Mesendoderm (in vitro differentiated cells): ENCODE measurements around the gene VAMP2.

ENCODE experiments used
- DNase-seq: peaks from one replicate; pipeline ENCODE4 v3.0.0; 2013
- H2AK5ac ChIP-seq: 2 replicates; pipeline ENCODE4 v1.6.1; 2013; ENCODE audit warnings: low read length, inconsistent platforms
- H2BK120ac ChIP-seq: 2 replicates; pipeline ENCODE4 v1.6.1; 2013; ENCODE audit warnings: low read depth, mild to moderate bottlenecking, low read length, moderate library complexity, mixed read lengths
- H2BK15ac ChIP-seq: replicated peaks from 2 replicates; pipeline ENCODE4 v1.6.1; 2013; ENCODE audit warnings: low read depth, mild to moderate bottlenecking, moderate library complexity
- H2BK5ac ChIP-seq: 2 replicates; pipeline ENCODE4 v1.6.1; 2013; ENCODE audit warnings: low read length, inconsistent platforms
- H3K18ac ChIP-seq: 2 replicates; pipeline ENCODE4 v1.6.1; 2013; ENCODE audit warnings: mild to moderate bottlenecking, low read length, mixed read lengths
- H3K23ac ChIP-seq: one replicate; pipeline ENCODE4 v1.6.1; 2013; ENCODE audit warnings: low read length
- H3K27ac ChIP-seq: 2 replicates; pipeline ENCODE4 v1.5.1; 2013; ENCODE audit warnings: low read depth, mild to moderate bottlenecking, inconsistent platforms, low read length, moderate library complexity
- H3K27me3 ChIP-seq: 2 replicates; pipeline ENCODE4 v1.6.1; 2013; ENCODE audit warnings: low read length, control low read depth, mild to moderate bottlenecking, inconsistent platforms; ENCODE audit not compliant: insufficient read depth, poor library complexity
- H3K36me3 ChIP-seq: 2 replicates; pipeline ENCODE4 v1.6.1; 2013; ENCODE audit warnings: low read length, inconsistent platforms; ENCODE audit not compliant: control insufficient read depth, insufficient read depth
- H3K4ac ChIP-seq: one replicate; pipeline ENCODE4 v1.6.1; 2013; ENCODE audit warnings: low read depth, mild to moderate bottlenecking, low read length, moderate library complexity
- H3K4me1 ChIP-seq: 2 replicates; pipeline ENCODE4 v1.6.1; 2013; ENCODE audit warnings: low read depth, low read length, inconsistent platforms; ENCODE audit not compliant: control insufficient read depth
- H3K4me2 ChIP-seq: 2 replicates; pipeline ENCODE4 v1.6.1; 2013; ENCODE audit warnings: low read length
- H3K4me3 ChIP-seq: 2 replicates; pipeline ENCODE4 v1.5.1; 2013; ENCODE audit warnings: mild to moderate bottlenecking, low read length
- H3K56ac ChIP-seq: one replicate; pipeline ENCODE4 v1.6.1; 2013; ENCODE audit warnings: low read length
- H3K79me1 ChIP-seq: 2 replicates; pipeline ENCODE4 v1.6.1; 2013; ENCODE audit warnings: low read length, inconsistent platforms
- H3K79me2 ChIP-seq: 2 replicates; pipeline ENCODE4 v1.6.1; 2013; ENCODE audit warnings: mild to moderate bottlenecking, low read length; ENCODE audit not compliant: control insufficient read depth, insufficient read depth
- H3K9ac ChIP-seq: 2 replicates; pipeline ENCODE4 v1.6.1; 2013; ENCODE audit warnings: low read length, inconsistent platforms
- H4K5ac ChIP-seq: one replicate; pipeline ENCODE4 v1.6.1; 2013; ENCODE audit warnings: low read length
- H4K8ac ChIP-seq: one replicate; pipeline ENCODE4 v1.6.1; 2013; ENCODE audit warnings: low read depth, mild to moderate bottlenecking, control low read depth, low read length, moderate library complexity
- WGBS: extraction: QIAGEN DNeasy Blood & Tissue Kit; methylation state at CpG from one replicate; pipeline ENCODE4 v1.1.7; 2013; ENCODE audit warnings: low lambda C conversion rate, missing lambda C conversion rate; ENCODE audit not compliant: insufficient coverage; ENCODE audit errors: extremely low coverage; 5-methylcytosine and 5-hydroxymethylcytosine counted together

VAMP2 gene

GRCh38 chr17:8142887-8143580 is 19.7 kb downstream of the VAMP2 start:
- Histone ChIP-seq H3K4me2 (no peak overlapping the region), H2BK5ac (no peak overlapping the region), H2AK5ac (no peak overlapping the region), H3K79me1 (no peaks in the 10 kb centered on the region), H3K4me3 (no peak overlapping the region), H3K4me1 (no peaks in the 10 kb centered on the region), H3K4ac (no peak overlapping the region), H2BK15ac (no peak overlapping the region), H3K79me2 (no peaks in the 10 kb centered on the region), H4K8ac (no peak overlapping the region), H3K27ac (no peak overlapping the region), H3K18ac (no peak overlapping the region), H3K36me3 (peaks cover 6% of the 10 kb centered on the region), H3K27me3 (no peaks in the 10 kb centered on the region), H2BK120ac (no peak overlapping the region), H4K5ac (no peak overlapping the region), H3K9ac (no peak overlapping the region), H3K56ac (no peak overlapping the region), H3K23ac (no peak overlapping the region)
- WGBS, result no CpG with 5 or more reads among the region's 15 CpGs
- DNase-seq, result no peak

GRCh38 chr17:8142158-8142886 is 20.4 kb downstream of the VAMP2 start:
- peaks cover 3% of the 10 kb centered on the region for H3K4me1 ChIP-seq
- no peak overlapping the region for H3K4me2 ChIP-seq
- no peak overlapping the region for H2BK120ac ChIP-seq
- H3K56ac ChIP-seq, result no peak overlapping the region
- H3K4me3 ChIP-seq, result no peak overlapping the region
- H4K8ac ChIP-seq, result no peak overlapping the region
- H2BK15ac ChIP-seq, result no peak overlapping the region
- peaks cover 6% of the 10 kb centered on the region for H3K36me3 ChIP-seq
- H3K27ac ChIP-seq, result no peak overlapping the region
- H3K79me2 ChIP-seq, result no peaks in the 10 kb centered on the region
- no peak overlapping the region for H3K18ac ChIP-seq
- no peak overlapping the region for H2BK5ac ChIP-seq
- DNase-seq, result no peak
- no peak overlapping the region for H3K23ac ChIP-seq
- H2AK5ac ChIP-seq, result no peak overlapping the region
- peaks cover 2% of the 10 kb centered on the region for H3K27me3 ChIP-seq
- no peak overlapping the region for H3K4ac ChIP-seq
- H4K5ac ChIP-seq, result no peak overlapping the region
- H3K9ac ChIP-seq, result no peak overlapping the region
- H3K79me1 ChIP-seq, result no peaks in the 10 kb centered on the region
- no CpG with 5 or more reads among the region's 23 CpGs for WGBS

- no peaks in the 10 kb centered on the region for H3K79me1 ChIP-seq
Measured at GRCh38 chr17:8141741-8142140, 21.0 kb downstream of the VAMP2 start.

GRCh38 chr17:8141045-8141444 is 21.7 kb downstream of the VAMP2 start:
- H3K4me2 ChIP-seq, result no peak overlapping the region
- WGBS, result no CpG with 5 or more reads among the region's 7 CpGs
- no peak overlapping the region for H4K8ac ChIP-seq
- no peak overlapping the region for H3K23ac ChIP-seq
- no peak overlapping the region for H2BK120ac ChIP-seq
- H3K56ac ChIP-seq, result no peak overlapping the region
- H3K4ac ChIP-seq, result no peak overlapping the region
- H3K9ac ChIP-seq, result no peak overlapping the region
- no peak overlapping the region for H4K5ac ChIP-seq
- DNase-seq, result no peak
- H3K4me3 ChIP-seq, result no peak overlapping the region
- H3K4me1 ChIP-seq, result peaks cover 3% of the 10 kb centered on the region
- no peak overlapping the region for H2BK5ac ChIP-seq
- H3K27ac ChIP-seq, result no peak overlapping the region
- H2AK5ac ChIP-seq, result no peak overlapping the region
- no peaks in the 10 kb centered on the region for H3K79me2 ChIP-seq
- H3K36me3 ChIP-seq, result peaks cover 3% of the 10 kb centered on the region
- H3K27me3 ChIP-seq, result peaks cover 2% of the 10 kb centered on the region
- no peak overlapping the region for H2BK15ac ChIP-seq
- no peak overlapping the region for H3K18ac ChIP-seq
- H3K79me1 ChIP-seq, result no peaks in the 10 kb centered on the region

More at GRCh38 chr17:8141741-8142140, 21.0 kb downstream of the VAMP2 start:
- no peak overlapping the region for H3K4ac ChIP-seq
- no peak overlapping the region for H3K4me3 ChIP-seq
- DNase-seq, result no peak
- no peaks in the 10 kb centered on the region for H3K79me2 ChIP-seq
- no peak overlapping the region for H3K27ac ChIP-seq
- no peak overlapping the region for H3K56ac ChIP-seq
- H3K18ac ChIP-seq, result no peak overlapping the region
- H4K8ac ChIP-seq, result no peak overlapping the region
- no peak overlapping the region for H3K4me2 ChIP-seq
- H3K27me3 ChIP-seq, result peaks cover 2% of the 10 kb centered on the region
- no peak overlapping the region for H3K23ac ChIP-seq
- H2BK120ac ChIP-seq, result no peak overlapping the region
- H2BK5ac ChIP-seq, result no peak overlapping the region
- WGBS, result no CpG with 5 or more reads among the region's 11 CpGs
- H3K9ac ChIP-seq, result no peak overlapping the region
- no peak overlapping the region for H4K5ac ChIP-seq
- no peak overlapping the region for H2AK5ac ChIP-seq
- peaks cover 6% of the 10 kb centered on the region for H3K36me3 ChIP-seq
- H2BK15ac ChIP-seq, result no peak overlapping the region
- H3K4me1 ChIP-seq, result peaks cover 3% of the 10 kb centered on the region

- H2AK5ac ChIP-seq, result no peak overlapping the region
- no peak overlapping the region for H3K9ac ChIP-seq
- no peak overlapping the region for H3K27ac ChIP-seq
- no peak overlapping the region for H2BK5ac ChIP-seq
- H3K79me1 ChIP-seq, result no peaks in the 10 kb centered on the region
- H3K18ac ChIP-seq, result no peak overlapping the region
- H3K36me3 ChIP-seq, result peaks cover 1% of the 10 kb centered on the region
- no peak overlapping the region for H3K4ac ChIP-seq
- no peak overlapping the region for H3K4me3 ChIP-seq
- no peaks in the 10 kb centered on the region for H3K79me2 ChIP-seq
- no peak overlapping the region for H4K5ac ChIP-seq
- DNase-seq, result no peak
- H2BK15ac ChIP-seq, result no peak overlapping the region
- peaks cover 2% of the 10 kb centered on the region for H3K27me3 ChIP-seq
- no peak overlapping the region for H2BK120ac ChIP-seq
- no peak overlapping the region for H4K8ac ChIP-seq
- H3K23ac ChIP-seq, result no peak overlapping the region
- WGBS, result no CpG with 5 or more reads among the region's 18 CpGs
- H3K56ac ChIP-seq, result no peak overlapping the region
- peaks cover 3% of the 10 kb centered on the region for H3K4me1 ChIP-seq
- H3K4me2 ChIP-seq, result no peak overlapping the region
Measured at GRCh38 chr17:8140065-8141029, 22.4 kb downstream of the VAMP2 start.
